ENCODE results near the gene DOCK2.

DNA sequence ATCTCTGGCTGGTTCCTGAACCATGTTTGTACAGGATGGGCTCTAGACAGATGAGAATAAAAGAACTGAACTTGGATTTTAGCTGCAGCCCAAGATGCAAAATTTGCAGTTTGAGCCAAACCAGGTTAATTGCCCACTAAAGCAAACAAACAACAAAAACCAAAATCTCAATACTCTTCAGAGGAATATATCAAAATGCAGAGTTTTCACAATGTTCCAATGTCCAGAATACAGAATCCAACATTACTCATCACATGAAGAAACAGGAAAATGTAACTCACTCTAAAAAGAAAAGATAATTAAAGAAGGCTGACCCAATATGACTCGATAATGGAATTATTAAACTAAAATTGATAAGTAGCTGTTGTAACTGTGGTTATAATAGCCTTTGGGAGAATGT lies 489.0 kb downstream of the DOCK2 start:
- TF ChIP-seq POLR2AphosphoS5 (IDR thresholded peaks at IDR 0.05; ENCODE audit: low read depth, low read length) (no peak), SIN3A (IDR thresholded peaks at IDR 0.05; ENCODE audit: borderline replicate concordance, low read depth, low read length) (no peak)

All from SK-N-SH (cell line).